Panc1 (cell line): ENCODE data around the gene POM121L12. TPM values are rescaled to one million over a fixed set of nuclear protein-coding genes. Genes with fewer than 3 reads are reported as not detected.

Experiments
- ATAC-seq: fragments of 200-7000 bp; cut with Tn5 transposase; 2 replicates; pipeline ENCODE4 v1.9.1; 2020; ENCODE audit warnings: mild to moderate bottlenecking, moderate library complexity
- BruUV-seq: library from RNA; stranded (reverse); fragments of 400-500 nt; replicated peaks from 2 replicates; lab custom pipeline; 2021; lab: Mats Ljungman, UMichigan
- CTCF ChIA-PET: fragments of 300-600 bp; sonication (Branson Sonifier 250); formaldehyde crosslinking; loops from one replicate; lab custom pipeline; 2022; ENCODE audit warnings: antibody characterized with exemption; lab: Charles Lee
- POLR2A ChIA-PET: fragments of 300-600 bp; sonication (Branson Sonifier 250); formaldehyde crosslinking; loops from one replicate; lab custom pipeline; 2022; ENCODE audit warnings: antibody characterized with exemption; lab: Charles Lee
- DNase-seq: peaks from one replicate; pipeline ENCODE4 v3.0.0-alpha.2; 2010; ENCODE audit warnings: low read depth, low spot score
- H3K27ac ChIP-seq: 2 replicates; pipeline ENCODE4 v1.5.1; 2011; ENCODE audit warnings: mild to moderate bottlenecking, low read length, inconsistent platforms
- H3K27me3 ChIP-seq: fragments of 200-500 bp; sonication (Bioruptor generic); 2 replicates; pipeline ENCODE4 v1.6.0; 2014; ENCODE audit warnings: low read length, inconsistent platforms; ENCODE audit not compliant: control insufficient read depth, insufficient read depth
- H3K36me3 ChIP-seq: fragments of 200-500 bp; sonication (Bioruptor generic); 2 replicates; pipeline ENCODE4 v1.5.1; 2014; ENCODE audit warnings: inconsistent platforms, mild to moderate bottlenecking, low read length, moderate library complexity; ENCODE audit not compliant: control insufficient read depth, insufficient read depth
- H3K4me1 ChIP-seq: 2 replicates; pipeline ENCODE4 v1.5.1; 2011; ENCODE audit warnings: inconsistent platforms, mild to moderate bottlenecking, low read length, moderate library complexity; ENCODE audit not compliant: control insufficient read depth, insufficient read depth
- H3K4me3 ChIP-seq, 2 experiments: 2 replicates each; pipeline ENCODE4 v1.5.1; 2011 to 2012; ENCODE audit warnings: low read depth in 2 of 2, low read length in 2 of 2, mild to moderate bottlenecking in 2 of 2, inconsistent platforms in 1 of 2, moderate library complexity in 1 of 2
- H3K9me3 ChIP-seq: fragments of 200-500 bp; sonication (Bioruptor generic); 2 replicates; pipeline ENCODE4 v1.5.1; 2014; ENCODE audit warnings: low read depth, mild to moderate bottlenecking, inconsistent platforms, low read length, moderate library complexity; ENCODE audit not compliant: control insufficient read depth, insufficient read depth
- POLR2AphosphoS5 ChIP-seq: IDR thresholded peaks from 2 replicates; pipeline ENCODE4 v1.6.1; 2012; ENCODE audit warnings: mild to moderate bottlenecking, low read depth, low read length, moderate library complexity
- SIN3A ChIP-seq: IDR thresholded peaks from 2 replicates; pipeline ENCODE4 v1.6.1; 2012; ENCODE audit warnings: low read depth, mild to moderate bottlenecking, low read length, moderate library complexity, borderline replicate concordance; ENCODE audit not compliant: insufficient read depth
- TCF7L2 ChIP-seq: IDR thresholded peaks from 2 replicates; pipeline ENCODE4 v1.6.1; 2011; ENCODE audit warnings: mild to moderate bottlenecking, low read depth, low read length, inconsistent platforms
- in situ Hi-C: cut with HindIII; loops from 2 replicates; pipeline ENCODE4 v1.10.0; 2016; ENCODE audit warnings: low sequenced_read_pairs, low pct_unique_long_range_greater_than_20kb
- intact Hi-C: fragments of 100-400 bp; cut with micrococcal nuclease; formaldehyde crosslinking; loops from one replicate; pipeline ENCODE4 v1.10.0; 2022; ENCODE audit not compliant: unreplicated experiment
- total RNA-seq: library from RNA; stranded (reverse); gene quantifications from one replicate; pipeline ENCODE4 v1.2.1, GENCODE V29; 2021; ENCODE audit not compliant: unreplicated experiment
- TF ChIP-seq, protein P1 (sequence below): fragments of 450-650 bp; IDR thresholded peaks from 2 replicates; pipeline ENCODE4 v1.5.1; 2017; ENCODE audit warnings: mild to moderate bottlenecking
- TF ChIP-seq, protein P2 (sequence below), 2 experiments: IDR thresholded peaks; 2 replicates each; pipeline ENCODE4 v1.6.1; 2011 to 2012; ENCODE audit warnings: low read depth in 2 of 2, control low read depth in 1 of 2, low read length in 1 of 2, mild to moderate bottlenecking in 1 of 2, moderate library complexity in 1 of 2; ENCODE audit not compliant: insufficient read depth in 1 of 2

POM121L12 gene
- total RNA-seq, 1 experiment from 2014 or later, result not detected

- no peak for DNase-seq
- intact Hi-C loops (loop anchor here (10.0 kb wide), 1 partner anchor 59 kb away; no protein-coding TSS in a partner anchor), in situ Hi-C loops (no loop called here)
- H3K4me1 ChIP-seq, result no peaks in the 10 kb centered on the region
- CTCF ChIA-PET, result no interaction called here
- POLR2A ChIA-PET, result no interaction called here
- H3K36me3 ChIP-seq, result no peaks in the 10 kb centered on the region
- no peak overlapping the region for H3K4me3 ChIP-seq
- no peak overlapping the region for H3K27ac ChIP-seq
- H3K27me3 ChIP-seq, result no peaks in the 10 kb centered on the region
- ATAC-seq, result no peak
- TF ChIP-seq TCF7L2, result no peak
- TF ChIP-seq, protein P1, sequence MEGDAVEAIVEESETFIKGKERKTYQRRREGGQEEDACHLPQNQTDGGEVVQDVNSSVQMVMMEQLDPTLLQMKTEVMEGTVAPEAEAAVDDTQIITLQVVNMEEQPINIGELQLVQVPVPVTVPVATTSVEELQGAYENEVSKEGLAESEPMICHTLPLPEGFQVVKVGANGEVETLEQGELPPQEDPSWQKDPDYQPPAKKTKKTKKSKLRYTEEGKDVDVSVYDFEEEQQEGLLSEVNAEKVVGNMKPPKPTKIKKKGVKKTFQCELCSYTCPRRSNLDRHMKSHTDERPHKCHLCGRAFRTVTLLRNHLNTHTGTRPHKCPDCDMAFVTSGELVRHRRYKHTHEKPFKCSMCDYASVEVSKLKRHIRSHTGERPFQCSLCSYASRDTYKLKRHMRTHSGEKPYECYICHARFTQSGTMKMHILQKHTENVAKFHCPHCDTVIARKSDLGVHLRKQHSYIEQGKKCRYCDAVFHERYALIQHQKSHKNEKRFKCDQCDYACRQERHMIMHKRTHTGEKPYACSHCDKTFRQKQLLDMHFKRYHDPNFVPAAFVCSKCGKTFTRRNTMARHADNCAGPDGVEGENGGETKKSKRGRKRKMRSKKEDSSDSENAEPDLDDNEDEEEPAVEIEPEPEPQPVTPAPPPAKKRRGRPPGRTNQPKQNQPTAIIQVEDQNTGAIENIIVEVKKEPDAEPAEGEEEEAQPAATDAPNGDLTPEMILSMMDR, result no peak
- no peak for TF ChIP-seq POLR2AphosphoS5
- TF ChIP-seq, protein P2, sequence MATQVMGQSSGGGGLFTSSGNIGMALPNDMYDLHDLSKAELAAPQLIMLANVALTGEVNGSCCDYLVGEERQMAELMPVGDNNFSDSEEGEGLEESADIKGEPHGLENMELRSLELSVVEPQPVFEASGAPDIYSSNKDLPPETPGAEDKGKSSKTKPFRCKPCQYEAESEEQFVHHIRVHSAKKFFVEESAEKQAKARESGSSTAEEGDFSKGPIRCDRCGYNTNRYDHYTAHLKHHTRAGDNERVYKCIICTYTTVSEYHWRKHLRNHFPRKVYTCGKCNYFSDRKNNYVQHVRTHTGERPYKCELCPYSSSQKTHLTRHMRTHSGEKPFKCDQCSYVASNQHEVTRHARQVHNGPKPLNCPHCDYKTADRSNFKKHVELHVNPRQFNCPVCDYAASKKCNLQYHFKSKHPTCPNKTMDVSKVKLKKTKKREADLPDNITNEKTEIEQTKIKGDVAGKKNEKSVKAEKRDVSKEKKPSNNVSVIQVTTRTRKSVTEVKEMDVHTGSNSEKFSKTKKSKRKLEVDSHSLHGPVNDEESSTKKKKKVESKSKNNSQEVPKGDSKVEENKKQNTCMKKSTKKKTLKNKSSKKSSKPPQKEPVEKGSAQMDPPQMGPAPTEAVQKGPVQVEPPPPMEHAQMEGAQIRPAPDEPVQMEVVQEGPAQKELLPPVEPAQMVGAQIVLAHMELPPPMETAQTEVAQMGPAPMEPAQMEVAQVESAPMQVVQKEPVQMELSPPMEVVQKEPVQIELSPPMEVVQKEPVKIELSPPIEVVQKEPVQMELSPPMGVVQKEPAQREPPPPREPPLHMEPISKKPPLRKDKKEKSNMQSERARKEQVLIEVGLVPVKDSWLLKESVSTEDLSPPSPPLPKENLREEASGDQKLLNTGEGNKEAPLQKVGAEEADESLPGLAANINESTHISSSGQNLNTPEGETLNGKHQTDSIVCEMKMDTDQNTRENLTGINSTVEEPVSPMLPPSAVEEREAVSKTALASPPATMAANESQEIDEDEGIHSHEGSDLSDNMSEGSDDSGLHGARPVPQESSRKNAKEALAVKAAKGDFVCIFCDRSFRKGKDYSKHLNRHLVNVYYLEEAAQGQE (IDR thresholded peaks at IDR 0.05; ENCODE audit: insufficient read depth in 1 of 2, low read depth in 2 of 2, low read length in 1 of 2), result no peak
- TF ChIP-seq SIN3A, result no peak
- H3K9me3 ChIP-seq, result no peaks in the 10 kb centered on the region
- no TSS peak for BruUV-seq
These were observed 21.5 kb upstream of the POM121L12 start for GRCh38 chr7:53013925-53014324.

- ChIA-PET CTCF (no interaction called here), POLR2A (no interaction called here)
These were observed 20.0 kb upstream of the POM121L12 start for GRCh38 chr7:53015463-53015862.

More at GRCh38 chr7:53015463-53015862, 20.0 kb upstream of the POM121L12 start:
- BruUV-seq, result no TSS peak
- H3K9me3 ChIP-seq, result no peaks in the 10 kb centered on the region
- DNase-seq (no peak), ATAC-seq (no peak)
- H3K27ac ChIP-seq, result no peak overlapping the region
- no peaks in the 10 kb centered on the region for H3K36me3 ChIP-seq
- H3K27me3 ChIP-seq, result no peaks in the 10 kb centered on the region
- TF ChIP-seq POLR2AphosphoS5 (no peak), TCF7L2 (no peak), SIN3A (no peak)
- TF ChIP-seq, protein P2 (IDR thresholded peaks at IDR 0.05; ENCODE audit: insufficient read depth in 1 of 2, low read depth in 2 of 2, low read length in 1 of 2), result no peak
- in situ Hi-C loops, result no loop called here
- H3K4me1 ChIP-seq, result no peaks in the 10 kb centered on the region
- H3K4me3 ChIP-seq, result no peak overlapping the region
- intact Hi-C loops, result loop anchor here (10.0 kb wide), 1 partner anchor 61 kb away; no protein-coding TSS in a partner anchor
